ENCODE results near the gene KLHL26.
"Not testable (repeated sequence)": the region's sequence is repeated elsewhere in the genome, so short reads cannot be mapped to it uniquely, and the experiment has no call there.

The KLHL26 gene, protein sequence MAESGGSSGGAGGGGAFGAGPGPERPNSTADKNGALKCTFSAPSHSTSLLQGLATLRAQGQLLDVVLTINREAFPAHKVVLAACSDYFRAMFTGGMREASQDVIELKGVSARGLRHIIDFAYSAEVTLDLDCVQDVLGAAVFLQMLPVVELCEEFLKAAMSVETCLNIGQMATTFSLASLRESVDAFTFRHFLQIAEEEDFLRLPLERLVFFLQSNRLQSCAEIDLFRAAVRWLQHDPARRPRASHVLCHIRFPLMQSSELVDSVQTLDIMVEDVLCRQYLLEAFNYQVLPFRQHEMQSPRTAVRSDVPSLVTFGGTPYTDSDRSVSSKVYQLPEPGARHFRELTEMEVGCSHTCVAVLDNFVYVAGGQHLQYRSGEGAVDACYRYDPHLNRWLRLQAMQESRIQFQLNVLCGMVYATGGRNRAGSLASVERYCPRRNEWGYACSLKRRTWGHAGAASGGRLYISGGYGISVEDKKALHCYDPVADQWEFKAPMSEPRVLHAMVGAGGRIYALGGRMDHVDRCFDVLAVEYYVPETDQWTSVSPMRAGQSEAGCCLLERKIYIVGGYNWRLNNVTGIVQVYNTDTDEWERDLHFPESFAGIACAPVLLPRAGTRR

DNA sequence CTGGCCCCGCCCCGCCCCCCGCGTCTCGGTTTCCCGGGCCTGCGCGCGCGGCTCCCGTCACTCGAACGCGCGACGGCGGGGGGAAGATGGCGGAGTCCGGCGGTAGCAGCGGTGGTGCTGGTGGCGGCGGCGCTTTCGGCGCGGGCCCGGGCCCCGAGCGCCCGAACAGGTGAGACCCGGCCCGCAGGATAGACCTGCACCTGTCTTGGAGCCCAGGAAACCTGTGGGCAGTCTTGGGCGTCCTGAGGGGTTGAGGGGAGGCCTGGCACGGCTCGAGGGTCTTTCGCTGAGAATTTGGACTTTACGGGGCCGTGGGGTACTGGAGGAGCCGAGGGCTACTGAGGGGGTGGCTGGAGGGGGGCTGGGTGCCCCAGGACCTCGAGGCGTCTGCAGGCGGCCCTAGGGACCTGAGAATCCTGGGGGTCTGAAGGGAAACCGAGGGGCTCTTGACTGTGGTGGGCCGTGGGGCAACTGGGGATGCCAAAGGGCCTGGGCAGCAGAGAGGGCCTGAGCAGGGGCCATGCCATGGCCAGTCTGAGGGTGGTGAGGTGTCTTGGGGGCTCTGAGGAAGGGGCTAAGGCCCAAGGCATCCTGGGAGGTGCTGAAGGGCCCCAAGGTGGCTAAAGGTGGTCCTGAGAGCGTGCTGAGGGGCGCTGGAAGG lies at the start of gene KLHL26:
KLHL26 (plus strand) TSS at position 60 of the 661 bp plus-strand sequence; CDS start at position 87, 27 bp downstream.
- no peak for DNase-seq

DNA sequence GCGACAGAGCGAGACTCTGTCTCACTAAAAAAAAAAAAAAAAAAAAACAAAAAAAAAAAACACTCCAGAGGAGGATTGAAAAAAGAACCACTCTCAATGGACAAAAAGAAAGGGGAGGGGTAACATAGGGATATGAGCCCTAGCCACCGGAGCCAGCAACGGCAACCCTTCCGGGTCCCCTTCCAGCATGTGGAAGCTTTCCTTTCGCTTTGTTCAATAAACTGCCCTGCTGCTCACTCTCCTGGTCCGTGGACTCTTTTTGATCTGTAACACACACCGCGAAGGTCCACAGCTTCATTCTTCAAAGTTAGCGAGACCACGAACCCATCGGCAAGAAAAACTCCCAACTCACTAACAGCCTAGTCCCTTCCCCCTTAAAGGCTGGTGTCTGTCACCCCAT lies 49.3 kb upstream of the KLHL26 start:
- no peak for DNase-seq

DNA sequence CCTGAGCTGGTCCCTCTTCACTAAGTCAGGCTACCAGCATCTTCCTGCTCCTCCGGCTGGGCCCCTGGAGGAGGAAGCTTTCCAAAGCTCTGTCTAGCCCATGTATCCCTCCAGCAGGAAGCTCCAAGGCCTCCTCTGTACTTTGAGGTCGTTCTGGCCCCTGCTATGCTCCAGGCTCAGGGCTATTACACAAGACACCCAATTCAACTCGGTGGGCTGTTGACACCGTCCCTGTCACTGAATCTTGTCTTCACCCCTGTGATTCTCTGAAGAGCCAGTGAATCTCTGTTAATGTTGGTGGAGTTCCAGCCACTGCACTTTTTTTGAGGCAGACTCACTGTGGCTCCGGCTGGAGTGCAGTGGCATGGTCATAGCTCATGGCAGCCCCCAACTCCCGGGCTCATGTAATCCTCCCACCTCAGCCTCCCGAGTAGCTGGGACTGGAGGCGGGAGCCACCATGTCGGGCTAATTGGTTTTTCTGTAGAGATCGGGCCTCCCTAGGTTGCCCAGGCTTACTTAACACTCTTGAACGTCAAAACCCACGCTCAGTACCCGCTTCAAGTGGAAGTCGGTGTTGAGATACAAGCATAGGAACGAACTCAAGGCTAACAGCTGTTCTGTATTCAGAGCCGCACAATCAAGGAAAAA lies 48.7 kb upstream of the KLHL26 start:
- no peak for DNase-seq

DNA sequence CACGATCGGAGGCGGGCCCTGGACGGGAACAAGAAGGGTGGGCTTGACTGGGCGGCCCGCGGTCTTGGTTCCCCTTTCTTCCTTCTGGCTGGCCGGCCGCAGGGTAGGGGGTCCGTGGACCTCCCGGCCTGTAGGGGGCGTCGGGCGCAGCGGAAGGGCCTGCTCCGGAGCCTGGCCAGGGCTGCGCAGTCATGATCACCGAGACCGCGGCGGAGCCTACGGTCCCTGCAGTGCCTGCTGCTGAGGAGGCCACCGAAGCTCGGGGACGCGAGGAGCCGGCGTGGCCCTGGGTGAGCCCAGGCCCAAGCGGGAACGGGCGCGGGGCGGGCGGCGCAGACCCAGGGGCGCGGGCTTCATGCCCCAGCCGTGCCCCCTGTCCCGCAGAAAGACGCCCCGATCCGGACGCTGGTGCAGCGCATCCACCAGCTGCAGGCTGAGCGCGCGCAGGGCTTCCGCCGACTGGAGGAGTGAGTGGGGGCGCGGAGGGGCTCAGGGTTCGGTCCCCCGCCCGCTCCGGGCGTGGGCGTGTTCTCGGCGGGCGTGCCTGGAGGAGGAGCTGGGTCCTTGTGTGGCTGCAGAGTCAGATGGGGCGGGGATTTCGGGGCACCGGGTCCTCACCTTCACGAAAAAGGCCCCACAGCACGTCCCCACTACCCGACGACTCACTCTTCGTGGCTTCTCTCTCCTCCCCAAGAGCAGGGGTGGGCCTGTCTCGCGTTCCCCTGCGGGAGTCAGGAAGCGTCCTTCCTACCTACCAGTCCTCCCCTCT lies 48.0 kb upstream of the KLHL26 start, which contains the start of gene REX1BD:
REX1BD (plus strand) TSS at position 188 of the 769 bp plus-strand sequence; CDS start at position 192, 4 bp downstream.
- no peak for DNase-seq

DNA sequence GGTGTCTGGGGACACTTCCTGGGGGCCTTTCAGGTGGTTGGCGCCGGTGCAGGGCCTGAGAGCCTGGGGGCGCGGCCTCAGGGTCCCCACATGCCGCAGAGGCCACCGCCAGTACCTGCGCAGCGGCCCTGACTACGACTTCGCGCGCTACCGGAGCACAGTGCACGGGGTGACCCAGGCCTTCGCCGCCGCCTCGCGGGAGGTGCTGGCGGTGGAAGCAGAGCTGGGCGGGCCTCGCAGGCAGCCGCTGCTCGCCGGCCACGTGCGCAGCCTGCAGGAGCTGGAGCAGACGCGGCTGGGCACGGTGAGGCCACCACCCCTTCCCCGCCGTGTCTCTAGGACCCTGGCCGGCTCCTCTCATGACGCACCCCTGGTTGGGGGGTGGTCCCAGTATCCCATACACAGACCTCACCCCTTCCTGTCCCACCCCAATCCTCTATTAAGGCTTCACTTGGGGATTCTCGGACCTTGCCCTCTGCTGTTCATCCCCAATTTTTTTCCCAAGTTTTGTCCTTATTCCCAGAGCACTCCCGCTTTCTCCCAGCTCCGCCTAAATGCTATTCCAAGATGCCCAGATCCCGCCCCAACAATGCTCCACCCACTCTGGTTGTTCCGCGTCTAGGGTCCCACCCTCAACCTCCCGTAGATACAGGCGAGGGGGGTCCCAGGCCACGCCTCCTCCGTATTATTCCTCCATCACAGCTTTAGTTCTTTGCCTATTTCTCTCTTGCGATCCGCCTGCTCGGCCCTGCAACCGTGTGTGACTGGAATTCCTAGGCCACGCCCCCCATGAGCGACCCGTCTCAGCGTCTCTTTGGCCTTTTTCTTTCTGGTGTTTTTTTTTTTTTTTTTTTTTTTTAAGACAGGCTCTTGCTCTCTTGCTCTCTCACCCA lies 47.2 kb upstream of the KLHL26 start:
- DNase-seq = no peak

DNA sequence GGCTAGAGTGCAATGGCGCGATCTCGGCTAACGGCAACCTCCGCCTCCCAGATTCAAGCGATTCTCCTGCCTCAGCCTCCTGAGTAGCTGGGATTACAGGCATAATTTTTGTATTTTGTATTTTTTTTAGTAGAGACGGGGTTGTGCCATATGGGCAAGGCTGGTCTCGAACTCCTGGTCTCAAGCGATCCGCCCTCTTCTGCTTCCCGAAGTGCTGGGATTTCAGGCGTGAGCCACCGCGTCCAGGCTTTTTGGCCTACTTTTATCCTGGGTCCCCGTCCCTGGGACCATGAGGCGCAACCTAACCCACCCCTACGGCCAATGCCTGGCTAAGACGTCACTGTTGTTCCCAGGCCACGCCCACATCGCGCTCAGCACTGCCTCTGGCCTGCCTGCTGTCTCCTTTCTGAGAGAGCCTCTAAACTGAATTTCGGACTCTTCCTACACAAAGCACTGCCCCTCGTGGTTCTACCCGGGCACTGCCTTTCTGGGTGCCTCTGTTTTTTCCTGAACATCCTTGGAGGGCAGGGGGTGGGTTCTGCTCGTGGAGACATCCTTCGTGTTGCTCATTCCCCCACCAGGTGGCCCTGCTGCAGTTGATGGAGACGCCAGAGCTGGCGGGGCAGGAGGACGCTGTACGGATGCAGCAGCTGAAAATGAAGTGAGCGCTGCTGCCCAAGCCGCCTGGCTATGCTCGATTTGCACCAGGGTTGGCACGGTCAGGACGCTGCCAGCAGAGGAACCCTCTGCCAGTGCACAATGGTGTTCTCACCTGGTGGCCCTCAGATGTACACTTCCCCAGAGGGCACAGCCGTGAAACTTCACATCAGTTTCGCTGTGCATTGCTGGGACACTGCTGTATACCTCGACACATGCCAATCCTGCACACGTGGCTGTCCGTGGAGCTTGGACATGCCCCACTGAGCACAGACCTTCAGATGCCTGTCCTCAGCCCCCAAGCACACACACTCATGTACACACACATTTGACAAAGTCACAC lies 46.3 kb upstream of the KLHL26 start:
- DNase-seq = no peak

DNA sequence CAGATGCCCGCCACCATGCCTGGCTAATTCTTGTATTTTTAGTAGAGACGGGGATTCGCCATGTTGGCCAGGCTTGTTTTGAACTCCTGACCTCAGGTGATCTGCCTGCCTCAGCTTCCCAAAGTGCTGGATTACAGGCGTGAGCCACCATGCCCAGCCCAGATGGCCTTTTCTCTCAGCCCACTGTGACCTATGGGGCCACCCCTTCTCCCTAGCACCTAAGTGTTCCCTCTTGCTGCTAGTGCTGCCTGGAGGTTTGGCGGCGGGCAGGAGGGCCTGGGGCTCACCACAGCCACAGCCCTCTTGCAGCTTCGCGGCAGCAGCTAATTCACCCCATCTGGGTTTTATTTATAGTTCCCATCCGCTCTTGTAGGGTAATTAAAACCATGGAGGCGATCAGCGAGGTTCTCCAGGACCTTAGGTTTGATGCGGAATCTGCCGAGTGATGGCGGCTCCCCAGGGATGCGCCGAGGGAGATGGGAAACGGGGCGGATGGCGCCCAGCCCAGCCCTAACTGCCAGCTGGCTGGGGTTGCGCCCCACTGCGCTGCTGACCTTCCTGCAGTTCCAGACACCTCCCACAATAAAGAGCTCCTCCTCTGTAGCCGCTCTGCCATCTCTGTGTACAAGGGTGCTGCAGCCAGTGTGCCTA lies 45.0 kb upstream of the KLHL26 start:
- DNase-seq = no peak

DNA sequence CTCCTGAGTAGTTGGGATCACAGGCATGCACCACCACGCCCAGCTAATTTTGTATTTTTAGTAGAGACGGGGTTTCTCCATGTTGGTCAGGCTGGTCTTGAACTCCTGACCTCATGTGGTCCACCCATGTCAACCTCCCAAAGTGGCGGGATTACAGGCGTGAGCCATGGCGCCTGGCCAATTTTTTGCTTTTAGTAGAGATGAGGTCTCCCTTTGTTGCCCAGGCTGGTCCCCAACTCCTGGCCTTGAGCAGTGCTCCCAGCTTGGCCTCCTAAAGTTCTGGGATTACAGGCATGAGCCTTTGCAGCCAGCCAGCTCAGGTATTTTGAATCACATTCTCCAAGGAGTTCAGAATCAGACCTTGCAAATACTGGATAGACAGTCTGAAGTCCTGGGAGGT lies 44.1 kb upstream of the KLHL26 start:
- DNase-seq = not testable (repeated sequence)

DNA sequence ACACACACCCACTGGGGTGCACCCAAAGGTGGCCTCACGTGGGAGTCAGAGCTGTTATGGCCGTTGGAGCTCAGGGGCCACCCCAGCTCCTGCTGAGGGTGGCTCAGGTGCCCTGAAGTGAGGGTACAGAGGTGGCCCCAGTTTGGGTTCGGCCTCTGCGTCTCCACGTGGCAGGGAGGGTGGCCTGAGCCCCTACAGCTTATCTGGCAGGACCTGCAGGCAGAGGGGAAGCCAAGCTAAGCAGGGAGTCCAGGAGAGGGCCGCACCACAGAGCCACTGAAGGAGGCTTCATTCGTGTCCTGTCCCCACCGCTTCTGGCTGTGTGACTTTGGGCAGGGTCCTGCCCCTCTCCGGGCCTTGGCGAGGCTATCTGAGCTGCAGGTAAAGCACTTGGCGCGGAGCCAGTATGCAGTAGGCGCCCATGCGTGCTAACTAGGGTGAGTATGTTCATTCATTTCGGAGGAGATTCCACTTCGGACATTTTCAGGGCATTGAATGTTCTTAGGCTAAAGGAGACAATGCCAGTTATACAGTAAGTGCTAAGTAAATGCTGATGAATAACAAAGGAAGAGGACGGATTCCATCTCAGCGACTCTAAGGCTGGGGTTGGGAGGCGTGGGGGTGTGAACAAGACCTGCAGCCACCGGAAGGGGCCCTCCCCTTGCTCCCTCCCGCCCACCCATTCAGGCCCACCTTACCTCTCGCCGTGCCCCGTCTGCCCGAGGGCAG lies 43.3 kb upstream of the KLHL26 start:
- DNase-seq = no peak

DNA sequence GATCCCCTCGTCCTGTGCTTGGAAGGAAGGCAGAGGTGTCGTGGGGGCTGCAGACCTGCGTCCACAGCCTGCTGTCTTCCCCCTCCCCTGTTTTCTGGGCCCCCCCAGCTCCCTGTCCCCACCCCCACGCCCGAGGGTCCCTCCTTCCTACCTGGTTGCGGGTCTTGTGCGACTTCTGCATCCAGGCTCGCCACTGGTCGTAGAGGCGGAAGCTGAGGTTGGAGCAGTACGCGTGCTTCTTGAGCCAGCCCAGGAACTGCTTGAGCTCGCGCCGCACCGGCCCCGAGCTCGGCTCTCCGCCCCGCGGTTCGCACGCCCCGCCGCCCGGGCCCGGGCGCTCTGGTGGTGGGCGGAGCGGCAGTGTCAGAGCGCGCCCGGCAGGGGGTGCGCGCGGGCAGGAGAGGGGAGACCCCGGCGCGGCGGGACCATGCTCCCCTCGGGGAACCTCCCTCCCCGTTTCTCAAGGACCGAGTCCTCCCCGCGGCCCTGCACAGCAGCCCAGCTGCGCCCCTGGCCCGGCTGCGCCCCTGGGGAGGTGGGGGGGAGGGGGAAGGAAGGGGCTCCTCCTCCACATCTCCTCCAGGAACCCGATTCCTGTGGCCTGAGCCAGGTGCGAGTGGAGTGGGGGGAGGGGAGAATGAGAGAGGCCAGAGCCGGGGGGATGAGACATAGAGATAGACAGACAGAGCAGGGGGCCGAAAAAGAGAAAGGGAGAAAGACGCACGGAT lies 42.6 kb upstream of the KLHL26 start:
- no peak for DNase-seq

DNA sequence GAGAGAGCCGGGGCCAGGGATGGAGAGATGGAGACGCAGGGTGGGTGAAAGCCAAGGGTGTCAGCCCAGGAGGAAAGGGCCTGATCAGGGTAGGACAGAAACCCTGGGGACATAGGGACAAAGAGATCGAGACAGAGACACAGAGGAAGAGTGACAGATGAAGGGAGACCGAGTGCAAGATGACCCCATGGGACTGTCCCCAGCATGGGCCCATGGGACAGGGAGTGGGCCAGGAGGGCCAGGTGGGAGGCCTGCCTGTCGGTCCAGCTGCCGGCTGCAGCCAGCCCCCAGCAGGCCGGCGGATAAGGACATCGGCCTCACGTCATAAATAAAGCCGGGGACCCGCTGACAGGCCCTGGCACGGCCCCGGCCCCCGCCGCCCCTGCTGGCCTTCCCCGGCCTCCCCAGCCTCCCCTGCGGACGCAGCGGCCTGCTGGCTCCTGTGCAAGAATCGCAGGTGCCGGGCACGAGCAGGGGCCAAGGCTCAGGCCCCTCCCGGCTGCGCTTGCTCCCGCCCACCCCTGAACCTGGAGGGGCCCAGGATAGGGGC lies 41.9 kb upstream of the KLHL26 start:
- no peak for DNase-seq

DNA sequence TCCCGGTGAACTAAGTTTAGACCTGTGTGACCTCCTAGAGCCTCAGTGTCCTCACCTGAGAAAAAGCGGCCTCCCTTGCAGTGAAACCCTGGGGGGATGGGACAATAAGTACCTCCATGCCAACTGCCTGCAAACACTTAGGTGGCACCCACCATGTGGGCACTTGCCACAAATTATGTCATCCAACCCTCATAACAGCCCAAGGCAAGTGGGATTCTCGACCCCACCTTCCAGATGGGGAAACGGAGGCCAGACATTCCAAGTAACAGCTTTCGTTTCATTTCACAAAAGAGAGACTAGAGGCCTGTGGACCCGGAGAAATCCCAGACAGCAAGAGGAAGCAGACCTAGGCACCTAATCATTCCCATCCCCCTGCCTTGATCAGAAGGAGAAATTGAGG lies 41.4 kb upstream of the KLHL26 start:
- no peak for DNase-seq

DNA sequence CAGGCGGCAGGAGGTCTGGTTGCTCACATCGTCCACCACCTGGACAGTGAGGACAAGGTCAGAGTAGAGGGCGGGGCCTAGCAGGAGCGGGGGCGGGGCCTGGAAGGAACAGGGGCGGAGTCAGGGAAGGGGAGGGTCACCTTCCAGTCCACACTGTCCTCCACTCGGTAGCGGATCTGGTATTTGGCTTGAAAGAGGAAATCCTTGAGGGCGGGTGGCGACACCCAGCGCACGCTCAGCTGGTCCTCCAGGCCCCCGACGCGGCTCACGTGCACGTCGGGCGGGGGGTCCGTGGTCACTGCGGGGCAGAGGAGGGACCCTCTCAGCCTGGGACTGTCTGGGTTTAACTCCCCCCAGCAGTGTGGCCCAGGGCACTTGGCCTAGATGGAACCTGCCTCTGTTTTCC lies 40.1 kb upstream of the KLHL26 start:
- no peak for DNase-seq

DNA sequence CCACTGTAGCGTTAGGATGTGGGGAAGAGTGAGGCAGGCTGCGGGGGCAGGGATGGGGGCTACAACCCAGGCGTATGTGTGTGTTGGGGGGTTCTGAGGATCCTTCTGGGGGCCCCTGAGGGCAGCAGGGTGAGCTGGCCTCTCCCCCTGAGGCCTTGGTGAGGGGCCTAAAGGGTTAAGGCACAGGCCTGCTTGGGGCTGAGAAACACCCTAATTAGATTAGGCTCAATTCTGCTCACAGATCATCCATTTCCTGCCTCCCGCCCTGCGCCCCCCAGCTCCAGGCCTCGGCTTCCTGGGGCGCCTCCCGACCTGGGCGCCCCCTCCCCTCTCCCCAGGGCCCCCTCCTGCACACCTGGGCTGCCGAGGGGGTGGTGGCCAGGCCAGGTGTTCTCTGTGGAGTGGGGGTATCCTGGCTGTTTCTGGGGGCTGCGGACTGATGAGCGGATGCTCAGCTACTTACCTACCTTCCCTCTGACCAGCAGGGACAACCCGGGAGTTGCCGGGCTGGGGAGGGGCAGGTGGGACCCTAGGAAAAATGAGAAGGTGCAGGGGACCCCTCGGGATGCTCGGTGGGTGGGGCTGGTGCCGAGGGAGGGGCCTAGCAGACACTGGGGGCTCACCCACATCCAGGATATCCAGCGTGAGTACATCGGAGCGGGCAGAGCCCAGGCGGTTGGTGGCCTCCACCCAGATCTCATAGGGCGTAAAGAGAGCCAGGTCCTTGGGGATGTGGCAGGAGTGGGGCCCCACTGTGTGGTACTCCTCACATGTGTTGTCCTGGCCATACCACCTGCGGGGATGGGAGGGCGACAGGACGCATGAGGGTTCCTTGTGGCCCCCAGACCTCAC lies 38.8 kb upstream of the KLHL26 start:
- DNase-seq = no peak

DNA sequence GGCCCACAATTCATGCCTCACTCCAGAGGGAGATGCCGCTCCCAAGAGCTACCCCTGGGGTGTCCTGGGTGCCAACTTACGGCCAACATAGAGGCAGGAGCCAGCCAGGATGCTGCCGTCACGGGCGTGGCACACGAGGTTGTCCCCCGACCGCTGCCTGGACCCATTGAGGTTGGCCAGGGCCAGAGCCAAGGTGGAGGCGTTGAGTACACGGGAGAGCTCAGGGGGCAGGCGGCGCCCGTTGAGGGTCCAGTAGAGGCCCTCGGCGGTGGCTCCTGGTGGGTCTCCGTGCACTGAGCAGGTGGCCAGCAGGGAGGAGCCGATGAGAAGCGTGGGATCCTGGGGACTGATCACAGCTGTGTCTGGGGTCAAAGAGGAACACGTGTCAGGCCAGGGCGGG lies 37.3 kb upstream of the KLHL26 start:
- DNase-seq = no peak

DNA sequence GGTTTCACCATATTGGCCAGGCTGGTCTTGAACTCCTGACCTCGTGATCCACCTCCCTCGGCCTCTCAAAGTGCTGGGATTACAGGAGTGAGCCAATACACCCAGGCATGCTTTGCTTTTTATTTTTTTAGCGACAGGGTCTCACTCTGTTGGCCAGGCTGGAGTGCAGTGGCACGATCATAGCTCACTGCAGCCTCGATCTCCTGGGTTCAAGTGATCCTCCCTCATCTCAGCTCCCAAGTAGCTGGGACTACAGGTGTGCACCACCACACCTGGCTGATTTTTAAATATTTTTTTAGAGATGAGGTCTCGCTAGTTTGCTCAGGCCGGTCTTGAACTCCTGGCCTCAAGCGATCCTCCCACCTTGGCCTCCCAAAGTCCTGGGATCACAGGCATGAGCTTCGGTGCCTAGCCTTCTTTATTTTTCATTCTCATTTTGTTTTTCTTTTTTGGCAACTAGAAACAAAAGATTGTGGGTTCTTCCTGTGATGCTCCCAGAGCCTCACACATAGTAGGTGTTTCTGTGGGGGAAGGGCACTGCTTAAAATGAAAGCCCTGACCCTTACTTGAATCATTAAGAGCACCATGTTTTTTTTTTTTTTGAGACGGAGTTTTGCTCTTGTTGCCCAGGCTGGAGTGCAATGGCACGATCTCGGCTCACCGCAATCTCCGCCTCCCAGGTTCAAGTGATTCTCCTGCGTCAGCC lies 36.0 kb upstream of the KLHL26 start:
- DNase-seq = not testable (repeated sequence)
